Osteoblast (primary cell): ENCODE measurements around the gene KMT2E. TPM values are rescaled to one million over a fixed set of nuclear protein-coding genes. Genes with fewer than 3 reads are reported as not detected.

ENCODE experiments used
- DNase-seq: peaks from one replicate; pipeline ENCODE4 v3.0.0; 2011; ENCODE audit warnings: low spot score, mixed read lengths; ENCODE audit not compliant: insufficient read length; ENCODE audit errors: missing footprints
- H2AFZ ChIP-seq: 2 replicates; pipeline ENCODE4 v1.6.0; 2011; ENCODE audit warnings: mild to moderate bottlenecking, low read length
- H3K27ac ChIP-seq: 2 replicates; pipeline ENCODE4 v1.5.1; 2011; ENCODE audit warnings: mild to moderate bottlenecking, low read depth, low read length, moderate library complexity
- H3K27me3 ChIP-seq: 2 replicates; pipeline ENCODE4 v1.6.0; 2012; ENCODE audit warnings: mild to moderate bottlenecking, control low read depth, inconsistent platforms, low read length, moderate library complexity; ENCODE audit not compliant: insufficient read depth
- H3K36me3 ChIP-seq: 2 replicates; pipeline ENCODE4 v1.5.1; 2011; ENCODE audit warnings: mild to moderate bottlenecking, low read length, control low read depth, moderate library complexity; ENCODE audit not compliant: insufficient read depth
- H3K4me1 ChIP-seq: 2 replicates; pipeline ENCODE4 v1.5.1; 2011; ENCODE audit warnings: mild to moderate bottlenecking, low read length, control low read depth, moderate library complexity; ENCODE audit not compliant: insufficient read depth
- H3K4me2 ChIP-seq: 2 replicates; pipeline ENCODE4 v1.6.0; 2011; ENCODE audit warnings: mild to moderate bottlenecking, low read length; ENCODE audit not compliant: insufficient read depth
- H3K4me3 ChIP-seq: fragments of 200-600 bp; sonication (generic); 3 replicates; pipeline ENCODE4 v1.5.1; 2012; ENCODE audit warnings: mild to moderate bottlenecking, low read length, inconsistent platforms; ENCODE audit not compliant: insufficient read depth
- H3K79me2 ChIP-seq: 2 replicates; pipeline ENCODE4 v1.6.0; 2012; ENCODE audit warnings: mild to moderate bottlenecking, low read length, control low read depth, inconsistent platforms; ENCODE audit not compliant: insufficient read depth
- H3K9me3 ChIP-seq: 2 replicates; pipeline ENCODE4 v1.5.1; 2011; ENCODE audit warnings: low read depth, low read length, control low read depth
- H4K20me1 ChIP-seq: 2 replicates; pipeline ENCODE4 v1.6.0; 2012; ENCODE audit warnings: mild to moderate bottlenecking, low read length, control low read depth; ENCODE audit not compliant: insufficient read depth
- total RNA-seq: library from RNA; depleted of rRNA; stranded (reverse); fragments of >200 nt; gene quantifications from 2 replicates; pipeline ENCODE4 v1.2.3, GENCODE V29; 2012
- TF ChIP-seq, protein P1 (sequence below): IDR thresholded peaks from 2 replicates; pipeline ENCODE4 v1.5.1; 2011; ENCODE audit warnings: mild to moderate bottlenecking, low read depth, low read length, moderate library complexity; ENCODE audit errors: extremely low read depth

Gene KMT2E
- total RNA-seq, 1 donor: 124 TPM

- H3K4me3 ChIP-seq: no peak overlapping the region
- peaks cover 10% of the 10 kb centered on the region for H3K79me2 ChIP-seq
- H4K20me1 ChIP-seq: peaks cover 15% of the 10 kb centered on the region
- peaks cover 4% of the 10 kb centered on the region for H3K36me3 ChIP-seq
- peaks cover 11% of the 10 kb centered on the region for H3K4me1 ChIP-seq
- TF ChIP-seq, protein P1, sequence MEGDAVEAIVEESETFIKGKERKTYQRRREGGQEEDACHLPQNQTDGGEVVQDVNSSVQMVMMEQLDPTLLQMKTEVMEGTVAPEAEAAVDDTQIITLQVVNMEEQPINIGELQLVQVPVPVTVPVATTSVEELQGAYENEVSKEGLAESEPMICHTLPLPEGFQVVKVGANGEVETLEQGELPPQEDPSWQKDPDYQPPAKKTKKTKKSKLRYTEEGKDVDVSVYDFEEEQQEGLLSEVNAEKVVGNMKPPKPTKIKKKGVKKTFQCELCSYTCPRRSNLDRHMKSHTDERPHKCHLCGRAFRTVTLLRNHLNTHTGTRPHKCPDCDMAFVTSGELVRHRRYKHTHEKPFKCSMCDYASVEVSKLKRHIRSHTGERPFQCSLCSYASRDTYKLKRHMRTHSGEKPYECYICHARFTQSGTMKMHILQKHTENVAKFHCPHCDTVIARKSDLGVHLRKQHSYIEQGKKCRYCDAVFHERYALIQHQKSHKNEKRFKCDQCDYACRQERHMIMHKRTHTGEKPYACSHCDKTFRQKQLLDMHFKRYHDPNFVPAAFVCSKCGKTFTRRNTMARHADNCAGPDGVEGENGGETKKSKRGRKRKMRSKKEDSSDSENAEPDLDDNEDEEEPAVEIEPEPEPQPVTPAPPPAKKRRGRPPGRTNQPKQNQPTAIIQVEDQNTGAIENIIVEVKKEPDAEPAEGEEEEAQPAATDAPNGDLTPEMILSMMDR: no peak
- H3K27me3 ChIP-seq: no peaks in the 10 kb centered on the region
- H3K4me2 ChIP-seq: no peak overlapping the region
- H2AFZ ChIP-seq: no peak overlapping the region
- no peak overlapping the region for H3K27ac ChIP-seq
- no peak for DNase-seq
- H3K9me3 ChIP-seq: no peaks in the 10 kb centered on the region
Observed at GRCh38 chr7:105154084-105154483, 140.1 kb downstream of the KMT2E start.

GRCh38 chr7:105156731-105157130 is 142.7 kb downstream of the KMT2E start:
- Histone ChIP-seq H3K79me2 (peaks cover 3% of the 10 kb centered on the region), H3K36me3 (peaks cover 8% of the 10 kb centered on the region), H3K4me2 (no peak overlapping the region), H3K9me3 (no peaks in the 10 kb centered on the region), H3K27ac (no peak overlapping the region), H2AFZ (no peak overlapping the region), H3K27me3 (no peaks in the 10 kb centered on the region), H4K20me1 (peaks cover 11% of the 10 kb centered on the region), H3K4me1 (no peaks in the 10 kb centered on the region), H3K4me3 (no peak overlapping the region)
- DNase-seq: no peak
- TF ChIP-seq, protein P1: no peak

GRCh38 chr7:105157278-105157677 is 143.3 kb downstream of the KMT2E start:
- Histone ChIP-seq H3K4me2 (no peak overlapping the region), H3K79me2 (peaks cover 3% of the 10 kb centered on the region), H3K27me3 (no peaks in the 10 kb centered on the region), H4K20me1 (peaks cover 11% of the 10 kb centered on the region), H2AFZ (no peak overlapping the region), H3K27ac (no peak overlapping the region), H3K36me3 (peaks cover 8% of the 10 kb centered on the region), H3K4me3 (no peak overlapping the region), H3K4me1 (no peaks in the 10 kb centered on the region), H3K9me3 (no peaks in the 10 kb centered on the region)
- no peak for DNase-seq
- TF ChIP-seq, protein P1: no peak

DNA sequence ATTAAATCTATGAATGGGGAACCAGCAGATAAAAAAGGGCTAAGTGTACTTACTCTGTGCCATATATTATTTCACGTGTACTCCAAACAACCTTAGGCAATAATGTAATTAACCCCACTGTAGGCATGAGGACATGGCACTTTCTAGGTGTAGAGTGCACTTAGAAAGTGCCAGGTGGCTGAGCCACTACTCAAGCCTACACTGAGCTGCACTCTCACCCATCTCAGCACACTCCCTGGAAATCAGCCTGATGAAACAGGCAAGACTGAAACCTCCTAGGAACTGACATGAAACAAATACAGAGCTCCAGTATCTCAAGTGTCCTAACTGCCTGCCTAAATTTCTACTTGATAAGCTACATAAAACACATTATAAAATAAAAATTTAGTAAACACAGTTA is 147.4 kb downstream of the KMT2E start:
- TF ChIP-seq, protein P1: no peak
- no peaks in the 10 kb centered on the region for H3K9me3 ChIP-seq

More for the DNA sequence above, 147.4 kb downstream of the KMT2E start:
- Histone ChIP-seq H3K4me2 (no peak overlapping the region), H3K27me3 (no peaks in the 10 kb centered on the region), H4K20me1 (peaks cover 3% of the 10 kb centered on the region), H3K36me3 (peaks cover 21% of the 10 kb centered on the region), H3K4me1 (no peaks in the 10 kb centered on the region), H3K4me3 (no peak overlapping the region), H2AFZ (no peak overlapping the region), H3K27ac (no peak overlapping the region), H3K79me2 (no peaks in the 10 kb centered on the region)
- DNase-seq: no peak
